ENCODE measurements around the gene CSRNP3.

Gene CSRNP3

GRCh38 chr2:165536851-165537499 is 67.5 kb downstream of the CSRNP3 start:
- in situ Hi-C loops (cut with MboI; ENCODE audit: low sequenced_read_pairs), result no loop called here

- in situ Hi-C loops (cut with MboI; ENCODE audit: low sequenced_read_pairs), result no loop called here
Observed at GRCh38 chr2:165539985-165540384, 70.5 kb downstream of the CSRNP3 start.

GRCh38 chr2:165544897-165545296 is 75.4 kb downstream of the CSRNP3 start:
- in situ Hi-C loops (cut with MboI; ENCODE audit: low sequenced_read_pairs), result no loop called here

- in situ Hi-C loops (cut with MboI; ENCODE audit: low sequenced_read_pairs), result no loop called here
Observed at GRCh38 chr2:165547900-165548299, 78.4 kb downstream of the CSRNP3 start.

DNA sequence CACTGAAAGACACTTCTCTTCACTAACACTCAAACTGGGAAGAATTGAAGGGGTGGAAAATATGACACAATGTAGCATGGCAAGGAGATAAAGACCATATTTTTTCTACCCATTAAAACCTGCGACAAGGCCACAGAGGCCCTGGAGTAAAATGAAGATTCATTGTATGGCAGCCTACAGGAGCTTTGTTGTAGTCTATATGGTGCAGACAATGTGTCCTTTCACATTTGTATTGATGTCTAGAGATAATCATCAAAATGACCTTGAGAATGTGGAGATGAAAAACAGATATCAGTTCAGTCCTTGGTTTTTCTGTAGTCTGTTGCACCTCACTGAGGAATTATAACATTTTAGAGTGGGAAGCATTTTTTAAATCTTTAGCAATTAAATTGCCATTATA is 80.1 kb downstream of the CSRNP3 start:
- in situ Hi-C loops (cut with MboI; ENCODE audit: low sequenced_read_pairs), result no loop called here

- in situ Hi-C loops (cut with MboI; ENCODE audit: low sequenced_read_pairs), result no loop called here
Observed at GRCh38 chr2:165558832-165559231, 89.3 kb downstream of the CSRNP3 start.

DNA sequence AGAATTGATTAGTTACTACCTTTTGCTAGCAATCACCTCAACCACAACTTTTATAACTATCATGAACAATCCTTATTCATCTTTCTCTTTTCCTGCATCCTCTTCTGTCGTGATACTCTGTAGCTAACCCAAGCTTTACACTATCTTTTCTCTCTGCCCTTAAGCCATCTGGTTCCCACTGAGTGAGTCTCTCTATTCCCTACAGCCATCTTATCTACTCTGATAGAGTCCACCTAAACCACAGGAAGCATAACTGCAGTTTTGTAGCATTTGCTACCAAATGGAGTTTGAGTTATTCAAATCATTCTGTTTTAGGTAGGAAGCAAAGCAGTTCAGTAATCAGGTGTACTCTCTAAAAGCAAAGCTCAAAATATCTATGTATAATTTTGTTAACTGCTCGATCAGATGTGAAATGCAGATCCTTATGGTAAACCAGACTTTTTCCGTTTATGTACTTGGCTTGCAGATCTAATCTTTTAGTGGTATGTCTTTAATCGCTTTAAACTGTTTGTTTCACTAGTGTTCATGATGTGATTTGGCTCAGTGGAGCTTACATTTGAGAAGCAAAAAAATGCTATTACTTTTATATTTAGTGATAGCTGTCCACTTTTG is 91.0 kb downstream of the CSRNP3 start:
- in situ Hi-C loops (cut with MboI; ENCODE audit: low sequenced_read_pairs), result no loop called here

DNA sequence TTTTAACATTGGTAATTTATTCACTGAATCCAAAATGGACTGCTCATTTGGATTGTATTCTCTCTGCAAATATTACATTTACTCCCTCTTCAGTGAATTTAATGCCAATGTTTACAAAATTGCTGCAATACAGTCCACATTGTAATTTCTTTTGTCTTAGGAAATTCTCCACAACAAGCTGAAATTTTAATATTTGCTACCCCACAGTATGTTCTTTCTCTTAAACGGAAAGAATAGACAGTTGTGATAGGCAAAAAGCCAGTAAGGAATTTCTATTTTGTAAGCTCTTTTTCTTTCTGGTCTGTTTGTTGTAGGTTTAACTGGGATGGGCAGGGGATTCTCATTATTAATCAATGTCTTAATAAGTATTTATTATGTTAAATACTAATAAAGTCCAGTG is 92.0 kb downstream of the CSRNP3 start:
- in situ Hi-C loops (cut with MboI; ENCODE audit: low sequenced_read_pairs), result no loop called here

- in situ Hi-C loops (cut with MboI; ENCODE audit: low sequenced_read_pairs), result no loop called here
Observed at GRCh38 chr2:165562233-165562632, 92.7 kb downstream of the CSRNP3 start.

- in situ Hi-C loops (cut with MboI; ENCODE audit: low sequenced_read_pairs), result no loop called here
Observed at GRCh38 chr2:165563468-165564225, 94.1 kb downstream of the CSRNP3 start.

DNA sequence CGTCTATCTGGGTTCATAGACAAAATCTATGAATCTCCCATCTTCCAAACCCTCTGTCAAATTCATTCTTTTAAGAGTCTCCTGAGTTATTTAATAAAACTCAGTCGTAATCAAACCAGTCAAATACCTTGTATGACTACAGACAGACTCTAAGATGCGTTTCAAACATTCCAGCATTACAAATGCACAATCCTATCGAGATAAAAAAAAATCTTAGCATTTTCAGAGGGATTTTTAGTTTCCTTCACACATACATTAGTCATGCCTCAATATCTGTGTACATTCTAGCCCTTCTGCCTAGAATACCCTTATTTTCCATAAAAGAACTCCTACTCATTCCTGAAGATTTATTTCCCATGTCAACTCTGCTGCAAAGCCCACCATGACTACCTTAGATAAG is 96.5 kb downstream of the CSRNP3 start:
- in situ Hi-C loops (cut with MboI; ENCODE audit: low sequenced_read_pairs), result no loop called here

DNA sequence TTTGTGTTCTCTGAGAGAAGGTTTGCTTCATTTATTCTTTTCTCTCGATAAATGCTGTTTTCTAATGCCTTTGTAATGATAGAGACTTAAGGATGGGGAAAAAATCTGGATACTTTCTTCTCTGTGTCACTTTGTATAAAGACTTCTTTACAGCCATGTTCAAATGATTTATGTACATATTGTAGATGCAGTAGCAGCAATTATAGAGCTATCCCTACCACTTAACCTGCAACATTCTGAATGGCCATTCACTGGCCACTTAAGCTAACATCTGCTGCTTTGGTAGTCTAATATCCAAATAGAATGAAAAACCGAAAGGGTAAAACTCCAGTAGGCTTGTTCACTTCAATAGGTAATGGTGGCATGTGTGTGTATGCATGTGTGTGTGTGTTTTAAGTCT is 97.8 kb downstream of the CSRNP3 start:
- in situ Hi-C loops (cut with MboI; ENCODE audit: low sequenced_read_pairs), result no loop called here

GRCh38 chr2:165568361-165568760 is 98.9 kb downstream of the CSRNP3 start:
- in situ Hi-C loops (cut with MboI; ENCODE audit: low sequenced_read_pairs), result no loop called here

- in situ Hi-C loops (cut with MboI; ENCODE audit: low sequenced_read_pairs), result no loop called here
Observed at GRCh38 chr2:165571477-165571876, 102.0 kb downstream of the CSRNP3 start.

DNA sequence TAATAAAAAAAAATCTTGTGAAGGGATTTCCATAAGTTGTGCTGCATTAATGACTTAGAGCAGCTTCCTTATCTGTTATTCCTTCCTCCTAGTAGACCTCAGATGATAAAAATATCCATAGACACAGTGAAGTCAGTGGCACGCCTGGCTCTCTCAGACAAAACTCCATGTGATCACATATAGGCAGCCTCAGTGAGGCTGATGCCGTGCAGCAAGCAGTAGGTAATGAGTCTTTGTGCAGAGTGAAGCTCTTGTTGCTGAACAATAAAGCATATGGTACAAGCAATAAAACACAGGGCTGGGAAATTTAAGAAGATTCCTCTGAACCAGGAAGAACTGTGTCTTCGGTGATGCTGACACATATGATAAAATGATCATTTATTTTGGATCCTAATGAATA is 102.7 kb downstream of the CSRNP3 start:
- in situ Hi-C loops (cut with MboI; ENCODE audit: low sequenced_read_pairs), result no loop called here

GRCh38 chr2:165573534-165574461 is 104.3 kb downstream of the CSRNP3 start:
- in situ Hi-C loops (cut with MboI; ENCODE audit: low sequenced_read_pairs), result no loop called here

- in situ Hi-C loops (cut with MboI; ENCODE audit: low sequenced_read_pairs), result no loop called here
Observed at GRCh38 chr2:165575044-165575615, 105.6 kb downstream of the CSRNP3 start.

DNA sequence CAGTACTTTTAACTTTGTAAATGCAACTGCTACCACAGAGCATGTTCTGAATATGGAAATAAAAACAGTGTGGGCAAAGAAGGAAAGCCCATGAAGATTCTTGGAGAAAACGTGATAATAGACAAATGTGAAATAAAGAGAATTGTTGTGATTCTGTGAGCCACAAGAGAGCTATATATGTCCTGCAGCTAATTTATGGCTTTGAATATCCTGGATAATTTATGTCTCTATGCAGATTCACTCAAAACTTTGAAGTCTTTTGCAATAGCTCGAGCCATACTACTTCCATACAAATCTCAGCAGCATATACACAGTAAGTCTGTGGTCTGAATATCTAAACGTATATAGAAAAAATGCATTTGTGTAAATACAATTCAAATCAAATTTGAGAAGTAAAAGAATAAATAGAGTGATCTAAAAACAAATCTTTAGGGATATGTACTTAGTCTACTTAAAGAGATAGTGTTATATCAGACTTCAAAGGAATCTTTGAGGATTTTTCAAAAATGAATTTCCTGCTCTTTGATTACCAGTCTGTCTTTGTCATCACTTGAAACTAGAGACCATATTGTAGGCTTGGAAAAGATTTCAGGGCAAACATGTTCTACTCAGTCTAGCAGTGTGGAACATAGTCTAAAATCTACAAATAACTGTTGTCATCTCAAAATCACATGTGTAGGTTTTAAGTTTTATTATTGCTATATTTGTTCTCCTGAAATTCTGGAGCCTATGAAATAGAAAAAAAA is 107.1 kb downstream of the CSRNP3 start:
- in situ Hi-C loops (cut with MboI; ENCODE audit: low sequenced_read_pairs), result no loop called here

DNA sequence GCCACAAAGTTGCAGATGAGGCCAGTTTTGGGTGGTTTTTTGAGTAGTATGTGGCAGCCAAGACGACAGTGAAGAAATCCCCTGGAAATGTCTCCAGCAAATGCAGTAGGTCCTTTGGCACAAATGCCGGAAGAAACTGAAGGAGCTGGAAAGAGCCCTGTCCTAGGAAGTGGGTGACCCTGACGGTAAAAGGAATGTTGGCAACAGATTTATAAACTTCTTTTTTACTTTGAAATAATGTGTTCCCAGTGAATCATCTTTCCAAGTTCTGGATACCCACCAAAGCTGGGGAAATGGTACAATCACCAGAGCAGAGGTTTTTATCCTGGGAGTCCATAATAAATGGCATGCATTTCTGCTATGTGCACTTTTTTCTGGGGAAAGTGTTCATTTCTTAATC is 112.9 kb downstream of the CSRNP3 start:
- in situ Hi-C loops (cut with MboI; ENCODE audit: low sequenced_read_pairs), result no loop called here

DNA sequence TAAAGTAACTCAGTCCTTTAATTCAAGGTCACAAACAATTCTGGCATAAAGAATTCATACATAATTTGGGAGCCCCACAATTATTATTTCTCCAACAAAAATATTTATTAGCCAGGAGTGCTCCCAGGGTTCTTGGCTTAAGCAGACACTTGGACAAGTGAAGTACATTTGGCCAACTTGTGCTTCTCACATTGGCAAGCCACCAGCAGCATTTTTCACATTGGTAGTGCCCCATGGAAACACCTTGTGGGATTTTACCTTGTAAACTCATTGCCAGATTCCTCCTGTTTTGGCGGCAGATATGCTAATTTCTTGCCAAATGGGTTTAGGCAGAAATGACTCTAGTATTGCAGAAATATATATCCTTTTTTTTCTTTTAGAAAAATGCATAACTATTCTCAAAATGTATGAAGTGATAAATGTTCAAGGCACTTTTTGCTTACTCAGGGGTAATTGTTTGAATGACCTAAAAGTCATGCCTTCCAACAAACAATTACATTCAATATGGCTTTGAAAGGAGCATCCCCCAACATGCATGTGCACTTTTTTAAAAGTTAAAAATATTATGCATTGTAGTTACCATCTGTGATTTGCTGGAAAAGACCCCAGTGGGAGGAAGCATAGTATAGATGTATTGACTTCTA is 113.5 kb downstream of the CSRNP3 start:
- in situ Hi-C loops (cut with MboI; ENCODE audit: low sequenced_read_pairs), result no loop called here
